Trophoblast cell (in vitro differentiated cells and primary cell): ENCODE measurements around the gene COPS6.

Source experiments
- DNase-seq, 2 donors: peaks; one replicate each; pipeline ENCODE4 v3.0.0-alpha.2; 2016
- H2AFZ ChIP-seq: 2 replicates; pipeline ENCODE4 v1.6.1; 2013; ENCODE audit warnings: low read length, moderate library complexity, mild to moderate bottlenecking; ENCODE audit not compliant: insufficient read depth, poor library complexity
- H2AK5ac ChIP-seq: 2 replicates; pipeline ENCODE4 v1.6.1; 2013; ENCODE audit warnings: mild to moderate bottlenecking, low read length
- H2BK120ac ChIP-seq: 2 replicates; pipeline ENCODE4 v1.6.1; 2013; ENCODE audit warnings: low read length, mild to moderate bottlenecking, moderate library complexity; ENCODE audit not compliant: insufficient read depth, poor library complexity
- H2BK12ac ChIP-seq: 2 replicates; pipeline ENCODE4 v1.6.1; 2013; ENCODE audit warnings: mild to moderate bottlenecking, low read length, moderate library complexity
- H2BK5ac ChIP-seq: 2 replicates; pipeline ENCODE4 v1.6.1; 2013; ENCODE audit warnings: low read length, low read depth, moderate library complexity, mild to moderate bottlenecking; ENCODE audit not compliant: poor library complexity
- H3K14ac ChIP-seq: 2 replicates; pipeline ENCODE4 v1.6.1; 2013; ENCODE audit warnings: mild to moderate bottlenecking, low read length
- H3K18ac ChIP-seq: 2 replicates; pipeline ENCODE4 v1.6.1; 2013; ENCODE audit warnings: mild to moderate bottlenecking, low read length
- H3K23ac ChIP-seq: 2 replicates; pipeline ENCODE4 v1.6.1; 2013; ENCODE audit warnings: low read length
- H3K27ac ChIP-seq: 2 replicates; pipeline ENCODE4 v1.5.1; 2013; ENCODE audit warnings: low read depth, mild to moderate bottlenecking, inconsistent platforms, low read length, moderate library complexity
- H3K27me3 ChIP-seq: 2 replicates; pipeline ENCODE4 v1.6.1; 2013; ENCODE audit warnings: inconsistent platforms, mild to moderate bottlenecking, low read length, moderate library complexity; ENCODE audit not compliant: insufficient read depth
- H3K36me3 ChIP-seq, 2 experiments: 1 replicate in 1 of 2; 2 replicates in 1 of 2; pipeline ENCODE4 v1.6.1; 2013; ENCODE audit warnings: low read length in 2 of 2, mild to moderate bottlenecking in 2 of 2, moderate library complexity in 1 of 2; ENCODE audit not compliant: insufficient read depth in 2 of 2, control insufficient read depth in 1 of 2
- H3K4ac ChIP-seq: 2 replicates; pipeline ENCODE4 v1.6.1; 2013; ENCODE audit warnings: low read depth, mild to moderate bottlenecking, low read length, moderate library complexity
- H3K4me1 ChIP-seq, 2 experiments: 1 replicate in 1 of 2; 2 replicates in 1 of 2; pipeline ENCODE4 v1.6.1; 2013; ENCODE audit warnings: low read length in 2 of 2, mild to moderate bottlenecking in 2 of 2, moderate library complexity in 1 of 2; ENCODE audit not compliant: insufficient read depth in 2 of 2, control insufficient read depth in 1 of 2
- H3K4me2 ChIP-seq: 2 replicates; pipeline ENCODE4 v1.6.1; 2013; ENCODE audit warnings: inconsistent platforms, mild to moderate bottlenecking, low read length, moderate library complexity
- H3K4me3 ChIP-seq: 2 replicates; pipeline ENCODE4 v1.5.1; 2013; ENCODE audit warnings: mild to moderate bottlenecking, low read depth, low read length, inconsistent platforms
- H3K79me1 ChIP-seq: one replicate; pipeline ENCODE4 v1.6.1; 2013; ENCODE audit warnings: low read length
- H3K79me2 ChIP-seq: 2 replicates; pipeline ENCODE4 v1.6.1; 2013; ENCODE audit warnings: low read length, mild to moderate bottlenecking; ENCODE audit not compliant: control insufficient read depth, insufficient read depth, poor library complexity
- H3K9ac ChIP-seq: 2 replicates; pipeline ENCODE4 v1.6.1; 2013; ENCODE audit warnings: mild to moderate bottlenecking, low read length
- H3K9me3 ChIP-seq: 2 replicates; pipeline ENCODE4 v1.6.1; 2013; ENCODE audit warnings: low read depth, mild to moderate bottlenecking, control low read depth, inconsistent platforms, low read length; ENCODE audit not compliant: insufficient read depth
- H4K12ac ChIP-seq: 2 replicates; pipeline ENCODE4 v1.6.1; 2013; ENCODE audit warnings: low read depth, mild to moderate bottlenecking, low read length, moderate library complexity
- H4K8ac ChIP-seq: 2 replicates; pipeline ENCODE4 v1.6.1; 2013; ENCODE audit warnings: low read depth, mild to moderate bottlenecking, low read length, moderate library complexity
- H4K91ac ChIP-seq: one replicate; pipeline ENCODE4 v1.6.1; 2013; ENCODE audit warnings: low read depth, mild to moderate bottlenecking, low read length, moderate library complexity
- WGBS: extraction: QIAGEN DNeasy Blood & Tissue Kit; methylation state at CpG from one replicate; pipeline ENCODE4 v1.1.7; 2013; ENCODE audit warnings: missing lambda C conversion rate; ENCODE audit not compliant: insufficient read length, insufficient coverage; ENCODE audit errors: extremely low coverage; 5-methylcytosine and 5-hydroxymethylcytosine counted together

The COPS6 gene

GRCh38 chr7:100093925-100094486, 5.2 kb downstream of the COPS6 start:
- H3K4ac ChIP-seq = no peak overlapping the region
- no peak overlapping the region for H2AFZ ChIP-seq
- peaks cover 2% of the 10 kb centered on the region for H3K79me2 ChIP-seq
- peaks cover 0 to 4% of the 10 kb centered on the region in 2 experiments for H3K4me1 ChIP-seq
- H3K4me3 ChIP-seq = no peak overlapping the region
- H3K27me3 ChIP-seq = no peaks in the 10 kb centered on the region
- H3K9me3 ChIP-seq = no peaks in the 10 kb centered on the region
- no peak overlapping the region for H4K8ac ChIP-seq
- no peak overlapping the region for H2AK5ac ChIP-seq
- H3K14ac ChIP-seq = no peak overlapping the region
- no peak overlapping the region for H3K27ac ChIP-seq
- no peak overlapping the region for H3K23ac ChIP-seq
- no peak overlapping the region for H2BK120ac ChIP-seq
- peaks cover 2% of the 10 kb centered on the region for H3K79me1 ChIP-seq
- DNase-seq = no peak
- no peak overlapping the region for H2BK12ac ChIP-seq
- peaks cover 73 to 85% of the 10 kb centered on the region in 2 experiments for H3K36me3 ChIP-seq
- no peak overlapping the region for H4K12ac ChIP-seq
- no peak overlapping the region for H3K4me2 ChIP-seq
- no peak overlapping the region for H4K91ac ChIP-seq
- no CpG with 5 or more reads among the region's 16 CpGs for WGBS
- H2BK5ac ChIP-seq = no peak overlapping the region
- H3K9ac ChIP-seq = no peak overlapping the region
- H3K18ac ChIP-seq = no peak overlapping the region

DNA sequence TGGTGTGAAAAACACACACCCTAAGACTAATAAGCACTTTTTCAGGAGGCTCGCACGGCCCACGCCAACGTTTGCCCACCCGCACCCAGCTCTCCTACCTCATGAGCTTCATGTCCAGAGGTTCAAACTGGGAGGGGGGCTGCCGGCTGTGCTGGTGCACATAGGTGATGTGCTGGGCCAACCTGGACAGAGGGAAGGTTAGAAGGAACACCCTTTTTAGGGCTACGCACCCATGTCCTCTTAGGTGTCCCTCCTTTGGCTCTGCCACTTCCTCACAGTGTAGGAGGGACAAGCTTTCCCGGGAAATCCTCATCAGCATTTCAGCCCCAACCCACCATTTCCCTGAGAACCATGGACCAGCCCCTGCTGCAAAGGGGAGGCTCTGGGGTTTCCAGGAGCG, 6.5 kb downstream of the COPS6 start:
- Histone ChIP-seq H3K27ac (no peak overlapping the region), H3K18ac (no peak overlapping the region), H3K23ac (no peak overlapping the region), H3K9me3 (no peaks in the 10 kb centered on the region), H4K91ac (no peak overlapping the region), H2BK5ac (no peak overlapping the region), H4K8ac (no peak overlapping the region), H2BK120ac (no peak overlapping the region), H3K14ac (no peak overlapping the region), H3K79me2 (peaks cover 5% of the 10 kb centered on the region), H3K4me1 (peaks cover 3 to 4% of the 10 kb centered on the region in 2 experiments), H3K27me3 (no peaks in the 10 kb centered on the region), H3K4me3 (no peak overlapping the region), H2AFZ (no peak overlapping the region), H3K79me1 (peaks cover 2% of the 10 kb centered on the region), H4K12ac (no peak overlapping the region), H3K36me3 (peaks cover 80 to 92% of the 10 kb centered on the region in 2 experiments), H3K4ac (no peak overlapping the region), H2BK12ac (no peak overlapping the region), H3K4me2 (no peak overlapping the region), H2AK5ac (no peak overlapping the region), H3K9ac (no peak overlapping the region)
- no peak for DNase-seq
- WGBS = no CpG with 5 or more reads among the region's 9 CpGs

DNA sequence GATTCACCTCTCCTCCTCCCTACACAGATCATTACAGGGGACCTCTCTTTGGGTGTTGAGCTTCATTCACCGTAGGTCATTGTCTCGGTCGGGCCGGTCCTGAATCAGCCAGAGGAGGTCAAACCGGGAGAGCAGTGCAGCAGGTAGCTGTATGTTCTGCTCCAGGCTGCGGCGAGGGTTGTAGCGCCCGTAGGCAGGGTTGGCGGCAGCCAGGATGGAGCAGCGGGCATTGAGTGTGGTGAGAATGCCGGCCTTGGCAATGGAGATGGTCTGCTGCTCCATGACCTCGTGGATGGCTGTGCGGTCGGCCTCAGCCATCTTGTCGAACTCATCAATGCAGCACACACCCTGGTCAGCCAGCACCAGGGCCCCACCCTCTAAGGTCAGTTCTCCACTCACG, 6.9 kb downstream of the COPS6 start:
- no peak overlapping the region for H3K18ac ChIP-seq
- H4K91ac ChIP-seq = no peak overlapping the region
- no peak overlapping the region for H3K14ac ChIP-seq
- no peak overlapping the region for H2BK120ac ChIP-seq
- H2BK12ac ChIP-seq = no peak overlapping the region
- no peak overlapping the region for H4K8ac ChIP-seq
- H3K4me1 ChIP-seq = peaks cover 3 to 4% of the 10 kb centered on the region in 2 experiments
- peaks cover 79 to 88% of the 10 kb centered on the region in 2 experiments for H3K36me3 ChIP-seq
- H3K4me2 ChIP-seq = no peak overlapping the region
- no peak for DNase-seq
- H3K9ac ChIP-seq = no peak overlapping the region
- WGBS = no CpG with 5 or more reads among the region's 17 CpGs
- no peak overlapping the region for H3K4ac ChIP-seq
- H3K27ac ChIP-seq = no peak overlapping the region
- H2BK5ac ChIP-seq = no peak overlapping the region
- H4K12ac ChIP-seq = no peak overlapping the region
- no peak overlapping the region for H2AK5ac ChIP-seq
- no peak overlapping the region for H2AFZ ChIP-seq
- no peak overlapping the region for H3K4me3 ChIP-seq
- no peaks in the 10 kb centered on the region for H3K27me3 ChIP-seq
- no peaks in the 10 kb centered on the region for H3K9me3 ChIP-seq
- peaks cover 7% of the 10 kb centered on the region for H3K79me2 ChIP-seq
- H3K79me1 ChIP-seq = peaks cover 2% of the 10 kb centered on the region
- no peak overlapping the region for H3K23ac ChIP-seq

GRCh38 chr7:100098913-100099312, 10.1 kb downstream of the COPS6 start:
- no peak overlapping the region for H3K23ac ChIP-seq
- no peak overlapping the region for H3K14ac ChIP-seq
- H3K36me3 ChIP-seq = peaks cover 51 to 57% of the 10 kb centered on the region in 2 experiments
- no CpG with 5 or more reads among the region's 10 CpGs for WGBS
- no peak for DNase-seq
- no peaks in the 10 kb centered on the region for H3K9me3 ChIP-seq
- H3K79me1 ChIP-seq = peaks cover 18% of the 10 kb centered on the region
- no peak overlapping the region for H2AK5ac ChIP-seq
- no peak overlapping the region for H2AFZ ChIP-seq
- H3K4me3 ChIP-seq = no peak overlapping the region
- H3K79me2 ChIP-seq = peaks cover 11% of the 10 kb centered on the region
- peak overlapping the region; percentile 12 for H3K4ac ChIP-seq
- H4K8ac ChIP-seq = no peak overlapping the region
- H3K27me3 ChIP-seq = no peaks in the 10 kb centered on the region
- no peak overlapping the region for H2BK5ac ChIP-seq
- H4K91ac ChIP-seq = no peak overlapping the region
- no peak overlapping the region for H3K27ac ChIP-seq
- no peak overlapping the region for H3K4me2 ChIP-seq
- no peak overlapping the region for H3K9ac ChIP-seq
- peak overlapping the region; percentile 35 for H4K12ac ChIP-seq
- no peak overlapping the region for H2BK12ac ChIP-seq
- H3K18ac ChIP-seq = peak overlapping the region; percentile 34
- H3K4me1 ChIP-seq = peaks cover 10 to 13% of the 10 kb centered on the region in 2 experiments
- no peak overlapping the region for H2BK120ac ChIP-seq
